SK-N-MC (cell line): ENCODE results near the gene RNU6-7.

ENCODE experiments used
- EZH2 ChIP-seq: fragments of 200-600 bp; sonication (generic); IDR thresholded peaks from one replicate; pipeline ENCODE4 v1.6.1; 2017; ENCODE audit warnings: antibody characterized with exemption
- POLR2AphosphoS5 ChIP-seq: IDR thresholded peaks from 2 replicates; pipeline ENCODE4 v1.6.1; 2012; ENCODE audit warnings: mild to moderate bottlenecking, low read depth, low read length, borderline replicate concordance

DNA sequence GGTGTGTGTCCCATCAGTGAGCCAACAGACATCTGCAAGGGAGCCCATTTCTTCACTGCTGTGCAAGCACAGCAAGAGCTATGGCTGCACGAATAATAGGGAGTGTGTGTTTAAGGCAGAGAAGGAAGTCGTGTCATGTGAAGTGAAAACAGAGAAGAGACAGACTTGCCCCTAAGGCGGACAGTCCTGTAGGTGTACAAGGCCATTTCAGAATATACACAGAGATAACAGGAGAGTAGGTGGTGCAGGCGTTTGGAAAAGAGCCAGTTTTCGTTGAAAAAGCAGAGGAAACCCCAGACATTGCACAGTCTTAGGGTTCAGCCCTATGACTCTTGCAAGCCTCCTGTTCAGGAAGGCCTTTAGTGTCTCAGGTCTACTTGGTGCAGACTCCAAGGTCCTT is 47.5 kb downstream of the RNU6-7 start:
- TF ChIP-seq EZH2 (no peak), POLR2AphosphoS5 (no peak)
